CD4-positive, alpha-beta memory T cell (primary cell): ENCODE data around the gene MRPL40. TPM values are rescaled to one million over a fixed set of nuclear protein-coding genes. Genes with fewer than 3 reads are reported as not detected.
A peak's percentile ranks its signal among the peaks of the same experiment; 100 is the strongest.

ENCODE experiments used
- CTCF ChIA-PET: fragments of 350-600 bp; sonication (Branson Sonifier 250); formaldehyde crosslinking; loops from one replicate; lab custom pipeline; 2021; ENCODE audit warnings: inconsistent platforms; ENCODE audit not compliant: partially characterized antibody; lab: Charles Lee
- POLR2A ChIA-PET: fragments of 350-600 bp; sonication (Branson Sonifier 250); formaldehyde crosslinking; loops from one replicate; lab custom pipeline; 2021; ENCODE audit not compliant: partially characterized antibody; lab: Charles Lee
- DNase-seq, 5 donors: peaks; one replicate each; pipeline versions ENCODE4 v3.0.0 to v3.0.0-alpha.2; 2020 to 2022; ENCODE audit warnings: mixed read lengths in 1 of 5
- H3K27ac ChIP-seq: one replicate; pipeline ENCODE4 v1.7.0; 2013; ENCODE audit warnings: low read depth, low read length
- H3K27me3 ChIP-seq: 2 replicates; pipeline ENCODE4 v1.7.0; 2013; ENCODE audit warnings: mild to moderate bottlenecking, low read length, moderate library complexity; ENCODE audit not compliant: insufficient read depth
- H3K36me3 ChIP-seq: 2 replicates; pipeline ENCODE4 v1.7.0; 2013; ENCODE audit warnings: mild to moderate bottlenecking, low read length, moderate library complexity; ENCODE audit not compliant: insufficient read depth
- H3K4me1 ChIP-seq: 2 replicates; pipeline ENCODE4 v1.7.0; 2013; ENCODE audit warnings: mild to moderate bottlenecking, low read length, moderate library complexity; ENCODE audit not compliant: insufficient read depth
- H3K4me3 ChIP-seq, 2 donors: one replicate each; pipeline ENCODE4 v1.7.0; 2013; ENCODE audit warnings: low read length in 2 of 2, mild to moderate bottlenecking in 1 of 2
- H3K9me3 ChIP-seq, 2 donors: one replicate each; pipeline ENCODE4 v1.7.0; 2013; ENCODE audit warnings: low read length in 2 of 2, control low read depth in 1 of 2; ENCODE audit not compliant: control insufficient read depth in 1 of 2
- H3K27ac Mint-ChIP-seq, 7 donors: one replicate each; pipeline ENCODE4 v1.8.0; 2020 to 2021; ENCODE audit warnings: mixed read lengths in 7 of 7, mild to moderate bottlenecking in 6 of 7, inconsistent platforms in 3 of 7, moderate library complexity in 3 of 7
- H3K27me3 Mint-ChIP-seq, 2 donors: one replicate each; pipeline ENCODE4 v1.8.0; 2020 to 2021; ENCODE audit warnings: mixed read lengths in 2 of 2
- H3K36me3 Mint-ChIP-seq, 2 donors: one replicate each; pipeline ENCODE4 v1.8.0; 2020 to 2021; ENCODE audit warnings: mixed read lengths in 2 of 2, inconsistent platforms in 1 of 2, mild to moderate bottlenecking in 1 of 2
- H3K4me1 Mint-ChIP-seq, 4 donors: one replicate each; pipeline ENCODE4 v1.8.0; 2020 to 2021; ENCODE audit warnings: mixed read lengths in 4 of 4, mild to moderate bottlenecking in 1 of 4
- H3K4me3 Mint-ChIP-seq, 8 donors: one replicate each; pipeline ENCODE4 v1.8.0; 2020 to 2021; ENCODE audit warnings: mixed read lengths in 8 of 8, mild to moderate bottlenecking in 7 of 8, moderate library complexity in 6 of 8, inconsistent platforms in 3 of 8
- H3K9me3 Mint-ChIP-seq, 8 donors: one replicate each; pipeline ENCODE4 v1.8.0; 2020 to 2021; ENCODE audit warnings: mixed read lengths in 8 of 8, mild to moderate bottlenecking in 5 of 8, inconsistent platforms in 3 of 8, moderate library complexity in 1 of 8
- intact Hi-C: fragments of 100-400 bp; cut with micrococcal nuclease; formaldehyde crosslinking; loops from one replicate; pipeline ENCODE4 v1.15.1; 2023
- polyA plus RNA-seq, 2 donors: library from polyadenylated mRNA; unstranded; fragments of 300-500 nt; fragmentation: Illumina TruSeq; gene quantifications; one replicate each; pipeline ENCODE4 v1.2.3, GENCODE V29; 2021
- total RNA-seq, 2 experiments: library from RNA; stranded (reverse); gene quantifications; one replicate each; pipeline ENCODE4 v1.2.3, GENCODE V29; 2021

MRPL40 gene
- total and polyA plus RNA-seq, 4 experiments from 2014 or later: 16.2 to 79.3 (median 36.4) TPM

- ChIA-PET CTCF (interaction anchor here (0.7 to 0.8 kb wide), 2 partner anchors 250 to 288 kb away, joined by 3 read pairs; partner anchors contain the start of gene ESS2), POLR2A (no interaction called here)
- intact Hi-C loops: no loop called here
- Mint-ChIP-seq H3K27me3 (no peaks in the 10 kb centered on the region), H3K4me3 (no peak overlapping the region), H3K9me3 (no peaks in the 10 kb centered on the region), H3K4me1 (no peaks in the 10 kb centered on the region), H3K36me3 (peaks cover 41 to 70% of the 10 kb centered on the region in 2 donors), H3K27ac (no peak overlapping the region)
- Histone ChIP-seq H3K36me3 (peaks cover 73% of the 10 kb centered on the region), H3K27me3 (no peaks in the 10 kb centered on the region), H3K4me1 (no peaks in the 10 kb centered on the region), H3K27ac (no peak overlapping the region), H3K9me3 (no peaks in the 10 kb centered on the region), H3K4me3 (no peak overlapping the region)
- no peak for DNase-seq
These were observed 37.9 kb upstream of the MRPL40 start for GRCh38 chr22:19394274-19395050.

DNA sequence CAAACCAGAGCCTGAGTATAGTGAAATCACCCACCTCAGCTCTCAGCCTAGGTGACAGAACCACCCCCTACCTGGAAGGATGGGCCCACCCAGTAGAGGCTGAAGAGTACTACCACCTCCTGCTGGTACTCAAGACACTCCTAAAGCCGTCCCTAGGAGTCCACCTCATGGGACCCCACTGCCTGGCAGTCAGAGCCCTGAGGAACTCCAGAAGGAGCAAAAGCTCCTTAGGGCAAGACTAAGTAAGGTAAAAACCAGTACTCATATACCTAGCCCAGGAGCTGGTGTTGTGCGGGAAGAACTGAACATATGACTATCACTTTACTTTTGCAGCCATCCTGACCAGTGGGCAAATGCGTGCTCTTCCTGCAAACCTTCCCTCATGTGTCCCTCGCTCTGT is 37.1 kb upstream of the MRPL40 start:
- peak overlapping the region in 2 of 7 donors; percentile 32 to 46 for H3K27ac Mint-ChIP-seq
- H3K4me3 Mint-ChIP-seq: no peak overlapping the region
- H3K36me3 ChIP-seq: peaks cover 66% of the 10 kb centered on the region
- H3K27me3 Mint-ChIP-seq: no peaks in the 10 kb centered on the region
- no peaks in the 10 kb centered on the region for H3K9me3 ChIP-seq
- no peak overlapping the region for H3K4me3 ChIP-seq
- H3K4me1 Mint-ChIP-seq: no peaks in the 10 kb centered on the region
- intact Hi-C loops: no loop called here
- H3K36me3 Mint-ChIP-seq: peaks cover 48 to 67% of the 10 kb centered on the region in 2 donors
- H3K4me1 ChIP-seq: no peaks in the 10 kb centered on the region
- DNase-seq: no peak
- H3K27me3 ChIP-seq: no peaks in the 10 kb centered on the region
- no peak overlapping the region for H3K27ac ChIP-seq
- CTCF ChIA-PET: interaction anchor here (0.8 kb wide), 1 partner anchor 251 kb away, joined by 3 read pairs; the partner anchor contains the start of gene ESS2
- no peaks in the 10 kb centered on the region for H3K9me3 Mint-ChIP-seq
- POLR2A ChIA-PET: no interaction called here

- Mint-ChIP-seq H3K36me3 (peaks cover 55 to 74% of the 10 kb centered on the region in 2 donors), H3K27me3 (no peaks in the 10 kb centered on the region), H3K4me1 (no peaks in the 10 kb centered on the region), H3K27ac (no peak overlapping the region), H3K9me3 (no peaks in the 10 kb centered on the region), H3K4me3 (no peak overlapping the region)
- Histone ChIP-seq H3K9me3 (no peaks in the 10 kb centered on the region), H3K27me3 (no peaks in the 10 kb centered on the region), H3K4me3 (no peak overlapping the region), H3K4me1 (no peaks in the 10 kb centered on the region), H3K27ac (no peak overlapping the region), H3K36me3 (peaks cover 62% of the 10 kb centered on the region)
- intact Hi-C loops: no loop called here
- POLR2A ChIA-PET: no interaction called here
- DNase-seq: no peak
- CTCF ChIA-PET: interaction anchor here (0.9 kb wide), 1 partner anchor 8 kb away, joined by 3 read pairs; no protein-coding TSS in a partner anchor
These were observed 35.8 kb upstream of the MRPL40 start for GRCh38 chr22:19396561-19396933.

- H3K4me3 Mint-ChIP-seq: no peak overlapping the region
- no peak for DNase-seq
- H3K9me3 Mint-ChIP-seq: no peaks in the 10 kb centered on the region
- ChIA-PET POLR2A (no interaction called here), CTCF (no interaction called here)
- peaks cover 0 to 2% (median 0%) of the 10 kb centered on the region in 4 donors for H3K4me1 Mint-ChIP-seq
- no peak overlapping the region for H3K4me3 ChIP-seq
- no peaks in the 10 kb centered on the region for H3K27me3 Mint-ChIP-seq
- H3K36me3 ChIP-seq: peaks cover 61% of the 10 kb centered on the region
- no peaks in the 10 kb centered on the region for H3K9me3 ChIP-seq
- H3K27ac ChIP-seq: no peak overlapping the region
- intact Hi-C loops: no loop called here
- H3K27ac Mint-ChIP-seq: peak overlapping the region in 1 of 7 donors; percentile 75
- no peaks in the 10 kb centered on the region for H3K27me3 ChIP-seq
- H3K4me1 ChIP-seq: no peaks in the 10 kb centered on the region
- H3K36me3 Mint-ChIP-seq: peaks cover 57 to 77% of the 10 kb centered on the region in 2 donors
These were observed 35.2 kb upstream of the MRPL40 start for GRCh38 chr22:19396934-19397733.

DNA sequence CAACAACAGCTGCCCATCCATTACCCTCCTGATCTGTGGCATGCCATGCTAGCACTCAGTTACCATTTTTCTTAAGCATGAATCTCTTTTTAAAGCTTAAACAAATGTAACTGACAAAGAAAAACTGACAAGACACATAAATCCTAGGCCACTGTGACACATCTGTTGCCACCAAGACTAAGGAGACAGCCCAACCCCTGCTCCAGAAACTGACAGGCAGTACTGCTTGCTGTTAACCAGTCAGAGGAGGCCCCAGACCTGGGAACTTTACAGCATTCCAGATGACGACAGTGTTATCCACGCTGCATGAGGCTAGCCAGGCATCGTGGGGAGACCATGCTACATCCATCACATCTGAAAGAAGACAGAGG is 34.6 kb upstream of the MRPL40 start:
- H3K4me1 Mint-ChIP-seq: peaks cover 0 to 2% (median 0%) of the 10 kb centered on the region in 4 donors
- DNase-seq: no peak
- no peaks in the 10 kb centered on the region for H3K9me3 Mint-ChIP-seq
- H3K36me3 Mint-ChIP-seq: peaks cover 53 to 74% of the 10 kb centered on the region in 2 donors
- Histone ChIP-seq H3K27ac (no peak overlapping the region), H3K27me3 (no peaks in the 10 kb centered on the region), H3K4me1 (no peaks in the 10 kb centered on the region), H3K9me3 (no peaks in the 10 kb centered on the region), H3K4me3 (no peak overlapping the region), H3K36me3 (peaks cover 56% of the 10 kb centered on the region)
- no peaks in the 10 kb centered on the region for H3K27me3 Mint-ChIP-seq
- POLR2A ChIA-PET: no interaction called here
- CTCF ChIA-PET: no interaction called here
- no peak overlapping the region for H3K4me3 Mint-ChIP-seq
- intact Hi-C loops: no loop called here
- peak overlapping the region in 1 of 7 donors; percentile 48 for H3K27ac Mint-ChIP-seq

- H3K27ac Mint-ChIP-seq: no peak overlapping the region
- H3K36me3 Mint-ChIP-seq: peaks cover 51 to 71% of the 10 kb centered on the region in 2 donors
- no peaks in the 10 kb centered on the region for H3K27me3 ChIP-seq
- ChIA-PET POLR2A (no interaction called here), CTCF (no interaction called here)
- no peaks in the 10 kb centered on the region for H3K9me3 Mint-ChIP-seq
- no peak overlapping the region for H3K4me3 Mint-ChIP-seq
- H3K4me1 ChIP-seq: no peaks in the 10 kb centered on the region
- no peaks in the 10 kb centered on the region for H3K9me3 ChIP-seq
- H3K27me3 Mint-ChIP-seq: no peaks in the 10 kb centered on the region
- peaks cover 0 to 2% (median 0%) of the 10 kb centered on the region in 4 donors for H3K4me1 Mint-ChIP-seq
- DNase-seq: no peak
- peaks cover 53% of the 10 kb centered on the region for H3K36me3 ChIP-seq
- no peak overlapping the region for H3K27ac ChIP-seq
- intact Hi-C loops: no loop called here
- H3K4me3 ChIP-seq: no peak overlapping the region
These were observed 34.1 kb upstream of the MRPL40 start for GRCh38 chr22:19398206-19398605.

DNA sequence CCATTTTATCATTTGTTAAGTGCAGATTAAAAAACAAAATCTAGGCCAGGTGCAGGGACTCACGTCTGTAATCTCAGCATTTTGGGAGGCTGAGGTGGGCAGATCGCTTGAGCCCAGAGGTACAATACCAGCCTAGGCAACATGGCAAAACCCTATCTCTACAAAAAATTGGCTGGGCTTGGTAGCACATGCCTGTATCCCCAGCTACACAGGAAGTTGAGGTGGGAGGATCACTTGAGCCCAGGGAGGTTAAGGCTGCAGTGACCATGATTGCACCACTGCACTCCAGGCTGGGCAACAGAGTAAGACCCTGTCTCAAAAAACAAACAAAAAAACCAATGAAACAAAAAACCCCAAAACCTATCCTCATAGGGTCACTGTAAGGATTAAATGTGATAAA is 33.7 kb upstream of the MRPL40 start:
- no peak overlapping the region for H3K4me3 ChIP-seq
- H3K27ac Mint-ChIP-seq: no peak overlapping the region
- H3K4me3 Mint-ChIP-seq: no peak overlapping the region
- no peak for DNase-seq
- H3K27me3 ChIP-seq: no peaks in the 10 kb centered on the region
- intact Hi-C loops: no loop called here
- peaks cover 51% of the 10 kb centered on the region for H3K36me3 ChIP-seq
- POLR2A ChIA-PET: no interaction called here
- peaks cover 0 to 2% (median 0%) of the 10 kb centered on the region in 4 donors for H3K4me1 Mint-ChIP-seq
- no peaks in the 10 kb centered on the region for H3K9me3 ChIP-seq
- no peak overlapping the region for H3K27ac ChIP-seq
- no peaks in the 10 kb centered on the region for H3K9me3 Mint-ChIP-seq
- no peaks in the 10 kb centered on the region for H3K4me1 ChIP-seq
- peaks cover 47 to 67% of the 10 kb centered on the region in 2 donors for H3K36me3 Mint-ChIP-seq
- H3K27me3 Mint-ChIP-seq: no peaks in the 10 kb centered on the region
- CTCF ChIA-PET: no interaction called here
